GM12865 (cell line): ENCODE results near the gene SST.

Source experiments
- DNase-seq: peaks from one replicate; pipeline ENCODE4 v3.0.0; 2010; ENCODE audit warnings: low read depth
- H3K4me3 ChIP-seq: 2 replicates; pipeline ENCODE4 v1.5.1; 2011; ENCODE audit warnings: mild to moderate bottlenecking, low read depth, low read length, control low read depth
- TF ChIP-seq, protein P1 (sequence below): IDR thresholded peaks from 2 replicates; pipeline ENCODE4 v1.5.1; 2011; ENCODE audit warnings: low read length, control low read depth, low read depth, inconsistent platforms; ENCODE audit not compliant: insufficient read depth; ENCODE audit errors: missing control alignments

SST gene

DNA sequence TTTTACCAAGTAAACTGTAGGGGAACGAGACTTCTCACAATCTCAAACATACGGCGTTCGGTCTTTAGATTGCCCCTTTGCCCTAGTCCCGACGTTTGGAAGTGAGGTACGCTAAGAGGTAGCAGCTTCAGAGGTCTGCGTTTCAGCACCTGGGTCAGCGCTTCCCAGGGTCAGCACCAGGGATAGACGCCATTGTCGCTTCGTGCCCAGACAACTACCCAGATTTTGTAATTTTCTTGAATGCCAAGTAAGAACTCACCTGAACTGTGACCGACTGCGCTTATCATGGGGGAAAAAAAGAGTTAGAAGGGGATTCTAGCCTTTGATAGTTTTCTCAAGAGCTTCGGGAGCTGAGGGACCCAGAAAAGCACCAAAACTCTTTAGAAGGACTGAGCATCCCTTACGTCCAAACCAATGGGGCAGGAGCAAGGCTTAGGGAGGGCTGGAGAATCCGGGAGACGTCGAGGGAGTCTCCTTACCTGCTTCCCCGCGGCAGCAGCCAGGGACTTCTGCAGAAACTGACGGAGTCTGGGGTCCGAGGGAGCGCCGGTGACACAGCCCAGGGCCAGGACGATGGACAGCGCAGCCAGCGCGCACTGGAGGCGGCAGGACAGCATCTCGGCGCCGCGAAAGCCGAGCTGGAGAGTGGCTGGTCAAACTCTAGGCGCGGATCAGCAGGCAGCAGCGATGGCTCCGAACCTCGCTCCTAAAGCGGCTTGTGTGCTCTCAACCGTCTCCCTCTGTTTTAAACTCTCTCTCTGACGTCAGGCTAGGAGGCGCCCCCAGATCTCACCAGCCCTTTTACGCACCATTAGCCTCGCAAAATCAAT lies at the start of gene SST:
Gene SST (minus strand): TSS at position 720 of the 830 bp plus-strand sequence. CDS start 103 bp downstream, at position 617.
- TF ChIP-seq, protein P1, sequence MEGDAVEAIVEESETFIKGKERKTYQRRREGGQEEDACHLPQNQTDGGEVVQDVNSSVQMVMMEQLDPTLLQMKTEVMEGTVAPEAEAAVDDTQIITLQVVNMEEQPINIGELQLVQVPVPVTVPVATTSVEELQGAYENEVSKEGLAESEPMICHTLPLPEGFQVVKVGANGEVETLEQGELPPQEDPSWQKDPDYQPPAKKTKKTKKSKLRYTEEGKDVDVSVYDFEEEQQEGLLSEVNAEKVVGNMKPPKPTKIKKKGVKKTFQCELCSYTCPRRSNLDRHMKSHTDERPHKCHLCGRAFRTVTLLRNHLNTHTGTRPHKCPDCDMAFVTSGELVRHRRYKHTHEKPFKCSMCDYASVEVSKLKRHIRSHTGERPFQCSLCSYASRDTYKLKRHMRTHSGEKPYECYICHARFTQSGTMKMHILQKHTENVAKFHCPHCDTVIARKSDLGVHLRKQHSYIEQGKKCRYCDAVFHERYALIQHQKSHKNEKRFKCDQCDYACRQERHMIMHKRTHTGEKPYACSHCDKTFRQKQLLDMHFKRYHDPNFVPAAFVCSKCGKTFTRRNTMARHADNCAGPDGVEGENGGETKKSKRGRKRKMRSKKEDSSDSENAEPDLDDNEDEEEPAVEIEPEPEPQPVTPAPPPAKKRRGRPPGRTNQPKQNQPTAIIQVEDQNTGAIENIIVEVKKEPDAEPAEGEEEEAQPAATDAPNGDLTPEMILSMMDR = no peak
- no peak within 1 kb of the TSS for H3K4me3 ChIP-seq
- peak; percentile 8 for DNase-seq

DNA sequence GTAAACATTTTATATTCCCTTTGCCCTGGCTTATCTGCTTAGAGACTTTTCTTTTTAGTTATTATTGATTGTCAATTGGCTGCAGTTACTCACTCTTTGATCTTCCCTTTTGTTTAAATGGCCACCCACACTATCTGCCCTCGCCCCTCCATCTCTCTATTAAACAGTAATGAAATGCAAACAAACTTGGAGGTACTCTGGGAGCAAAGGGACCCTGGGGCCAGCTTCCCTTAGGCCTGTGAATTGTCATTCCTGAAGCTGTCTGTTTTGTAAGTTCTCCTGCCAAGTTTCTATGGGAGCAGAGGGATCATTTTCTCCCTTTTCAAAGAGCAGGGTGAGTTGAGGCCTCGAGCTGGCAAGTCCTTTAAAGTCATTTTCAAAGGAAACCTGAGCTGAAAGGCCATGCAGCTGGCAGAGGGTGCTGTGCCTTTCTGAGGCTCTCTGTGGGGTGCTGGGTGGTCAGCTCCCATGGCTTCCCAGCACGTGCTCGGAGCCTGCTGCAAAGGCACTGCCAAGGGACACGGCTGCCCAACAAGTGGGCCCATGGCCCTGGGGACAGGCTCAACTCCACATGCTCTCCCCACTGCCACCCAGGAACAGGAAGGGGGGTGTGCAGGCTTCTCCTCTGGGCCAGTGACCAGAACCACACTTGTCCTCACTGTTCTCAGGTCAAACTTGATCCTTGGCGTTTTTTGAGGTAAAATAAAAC lies 49.6 kb upstream of the SST start:
- no peak for DNase-seq
- TF ChIP-seq, protein P1 = no peak
- no peak overlapping the region for H3K4me3 ChIP-seq

DNA sequence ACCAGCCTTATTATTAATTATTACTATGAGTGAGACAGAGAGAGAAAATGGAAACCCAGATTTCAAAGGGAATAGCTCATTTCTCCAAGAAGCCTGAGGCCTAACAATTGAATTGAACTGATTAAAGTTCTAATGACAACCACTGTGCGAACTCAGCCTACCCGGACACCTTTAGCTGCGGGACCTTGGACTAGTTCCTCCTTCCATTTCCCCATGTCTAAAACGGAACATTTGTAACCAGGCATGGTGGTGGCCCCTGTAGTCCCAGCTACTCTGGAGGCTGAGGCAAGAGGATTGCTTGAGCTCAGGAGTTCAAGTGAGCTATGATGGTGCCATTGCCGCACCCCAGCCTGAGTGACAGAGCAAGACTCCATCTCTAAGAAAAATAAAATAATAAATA lies 48.6 kb upstream of the SST start:
- TF ChIP-seq, protein P1 = no peak
- no peak for DNase-seq
- H3K4me3 ChIP-seq = no peak overlapping the region

DNA sequence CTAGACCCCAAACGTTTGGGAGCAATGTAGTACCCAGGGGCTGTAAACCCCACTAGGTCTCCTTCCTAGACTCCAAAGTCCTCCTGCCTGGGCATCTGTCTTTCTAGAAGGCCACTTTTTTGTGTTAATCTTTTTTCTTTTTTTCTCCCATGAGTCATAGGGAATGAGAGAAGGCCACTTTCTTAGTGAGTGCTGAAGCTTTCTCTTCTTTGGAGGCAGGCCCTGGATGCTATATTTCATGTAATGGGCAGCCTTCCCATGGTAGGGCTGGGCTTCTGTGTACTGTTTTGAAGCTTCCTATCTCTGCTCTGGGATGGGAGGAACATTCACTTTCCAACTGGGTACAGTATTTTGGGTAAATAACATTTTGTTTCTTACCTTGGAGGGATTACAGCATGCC lies 47.4 kb upstream of the SST start:
- no peak for DNase-seq
- TF ChIP-seq, protein P1 = no peak
- H3K4me3 ChIP-seq = no peak overlapping the region

DNA sequence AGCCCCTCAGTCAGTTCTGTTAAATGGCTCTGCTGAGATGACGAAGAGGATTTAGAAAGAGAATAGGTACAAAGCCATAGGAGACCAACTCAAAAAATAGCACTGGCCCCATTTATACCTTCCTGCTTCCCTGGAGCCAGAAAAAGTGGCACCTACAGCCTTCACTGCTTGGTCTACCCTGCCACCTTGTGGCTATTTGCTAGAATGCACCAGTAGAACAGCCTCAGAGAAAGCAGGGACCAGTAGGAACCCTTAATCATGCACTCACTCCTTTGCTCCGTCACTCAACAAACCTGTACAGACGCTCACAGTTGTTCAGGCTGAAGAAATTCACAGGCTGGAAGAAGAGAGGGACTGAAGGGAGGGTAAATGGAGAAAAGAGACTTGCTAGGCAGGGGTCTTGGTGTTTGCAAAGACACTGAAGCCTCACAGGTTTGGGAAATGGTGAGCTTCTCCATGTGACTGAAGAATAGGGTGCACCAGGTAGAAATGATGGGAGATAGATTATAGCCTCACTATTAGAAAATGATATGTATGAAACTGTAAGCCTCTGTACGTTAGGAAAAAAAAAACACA lies 44.3 kb upstream of the SST start:
- TF ChIP-seq, protein P1 = peak; percentile 91
- H3K4me3 ChIP-seq = no peak overlapping the region
- peak; percentile 72 for DNase-seq

DNA sequence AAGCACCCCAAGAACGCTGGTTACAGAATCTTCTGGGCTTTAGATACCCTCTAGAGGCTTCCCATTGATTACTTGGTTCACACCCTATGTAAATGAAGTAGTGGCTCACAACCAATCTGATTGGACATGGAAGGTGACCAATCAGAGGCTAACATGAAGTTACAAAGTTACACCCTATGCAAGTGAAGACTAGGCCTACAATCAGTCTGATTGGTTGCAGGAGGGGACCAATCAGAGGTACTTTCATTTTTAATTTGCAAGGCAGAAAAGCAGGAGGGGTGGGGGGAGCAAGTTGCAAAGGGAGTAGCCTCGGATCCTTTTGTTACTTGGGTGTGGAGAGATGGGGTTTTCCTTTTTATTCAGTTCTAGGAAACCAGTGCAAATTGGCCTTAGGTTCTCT lies 43.3 kb upstream of the SST start:
- DNase-seq = peak; percentile 48
- TF ChIP-seq, protein P1 = no peak
- no peak overlapping the region for H3K4me3 ChIP-seq
